Thoracic aorta (tissue), 2 donors: Measurements from ENCODE around the gene HDAC4. TPM values are rescaled to one million over a fixed set of nuclear protein-coding genes. Genes with fewer than 3 reads are reported as not detected.

Experiments
- ATAC-seq: fragments of 150-250 bp; one replicate; pipeline ENCODE4 v1.8.0; 2017; ENCODE audit warnings: low read depth; ENCODE audit not compliant: insufficient number of reproducible peaks, low FRiP score
- DNase-seq: peaks from one replicate; pipeline ENCODE4 v3.0.0-alpha.2; 2020; ENCODE audit warnings: low spot score
- H3K27ac ChIP-seq, 2 donors: fragments of 200-600 bp; sonication (generic); 1 replicate in 1 of 2; 2 replicates in 1 of 2; pipeline ENCODE4 v1.5.1; 2016; ENCODE audit warnings: mild to moderate bottlenecking in 2 of 2, moderate library complexity in 2 of 2
- H3K27me3 ChIP-seq: fragments of 200-600 bp; sonication (generic); replicated peaks from 2 replicates; pipeline ENCODE4 v1.6.0; 2016; ENCODE audit warnings: mild to moderate bottlenecking; ENCODE audit not compliant: insufficient read depth
- H3K36me3 ChIP-seq: fragments of 200-600 bp; sonication (generic); one replicate; pipeline ENCODE4 v1.5.1; 2016
- H3K4me1 ChIP-seq, 2 donors: fragments of 200-600 bp; sonication (generic); 1 replicate in 1 of 2; 2 replicates in 1 of 2; pipeline versions ENCODE4 v1.5.1 to v1.6.0; 2016; ENCODE audit warnings: low read depth in 2 of 2, mild to moderate bottlenecking in 1 of 2; ENCODE audit not compliant: control insufficient read depth in 1 of 2
- H3K4me3 ChIP-seq: fragments of 200-600 bp; sonication (generic); 2 replicates; pipeline ENCODE4 v1.5.1; 2016; ENCODE audit warnings: mild to moderate bottlenecking
- H3K9me3 ChIP-seq: fragments of 200-600 bp; sonication (generic); 2 replicates; pipeline ENCODE4 v1.5.1; 2016
- total RNA-seq, 2 donors: library from RNA; depleted of rRNA; stranded (reverse); fragments of >200 nt; gene quantifications; one replicate each; pipeline versions ENCODE4 v1.1.0 to v1.2.3, GENCODE V29; 2016
- TF ChIP-seq, protein P1 (sequence below): fragments of 200-600 bp; sonication (generic); IDR thresholded peaks from one replicate; pipeline ENCODE4 v1.5.1; 2019; ENCODE audit warnings: antibody characterized with exemption

HDAC4 gene
- total RNA-seq, 2 donors from 2014 or later = 79.2 to 163 TPM

DNA sequence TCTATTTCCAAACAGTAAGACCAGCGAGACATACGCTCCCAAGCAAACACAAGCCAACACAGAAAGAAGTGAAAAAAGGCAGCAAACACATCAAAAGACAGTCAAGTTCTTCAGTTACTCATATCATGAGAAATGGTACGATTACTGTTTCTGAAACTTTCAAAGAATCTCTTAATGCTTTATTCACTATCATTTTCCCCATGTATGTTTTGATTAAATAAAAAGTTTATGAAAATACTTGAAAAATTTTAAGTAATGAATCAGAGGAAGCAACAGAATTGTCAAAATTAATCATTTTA lies 114.9 kb downstream of the HDAC4 start:
- Histone ChIP-seq H3K4me1 (peaks cover 19 to 31% of the 10 kb centered on the region in 2 donors), H3K27ac (no peak overlapping the region), H3K9me3 (no peaks in the 10 kb centered on the region), H3K4me3 (no peak overlapping the region), H3K27me3 (no peaks in the 10 kb centered on the region), H3K36me3 (no peaks in the 10 kb centered on the region)
- ATAC-seq (no peak), DNase-seq (no peak)
- TF ChIP-seq, protein P1, sequence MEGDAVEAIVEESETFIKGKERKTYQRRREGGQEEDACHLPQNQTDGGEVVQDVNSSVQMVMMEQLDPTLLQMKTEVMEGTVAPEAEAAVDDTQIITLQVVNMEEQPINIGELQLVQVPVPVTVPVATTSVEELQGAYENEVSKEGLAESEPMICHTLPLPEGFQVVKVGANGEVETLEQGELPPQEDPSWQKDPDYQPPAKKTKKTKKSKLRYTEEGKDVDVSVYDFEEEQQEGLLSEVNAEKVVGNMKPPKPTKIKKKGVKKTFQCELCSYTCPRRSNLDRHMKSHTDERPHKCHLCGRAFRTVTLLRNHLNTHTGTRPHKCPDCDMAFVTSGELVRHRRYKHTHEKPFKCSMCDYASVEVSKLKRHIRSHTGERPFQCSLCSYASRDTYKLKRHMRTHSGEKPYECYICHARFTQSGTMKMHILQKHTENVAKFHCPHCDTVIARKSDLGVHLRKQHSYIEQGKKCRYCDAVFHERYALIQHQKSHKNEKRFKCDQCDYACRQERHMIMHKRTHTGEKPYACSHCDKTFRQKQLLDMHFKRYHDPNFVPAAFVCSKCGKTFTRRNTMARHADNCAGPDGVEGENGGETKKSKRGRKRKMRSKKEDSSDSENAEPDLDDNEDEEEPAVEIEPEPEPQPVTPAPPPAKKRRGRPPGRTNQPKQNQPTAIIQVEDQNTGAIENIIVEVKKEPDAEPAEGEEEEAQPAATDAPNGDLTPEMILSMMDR = no peak

DNA sequence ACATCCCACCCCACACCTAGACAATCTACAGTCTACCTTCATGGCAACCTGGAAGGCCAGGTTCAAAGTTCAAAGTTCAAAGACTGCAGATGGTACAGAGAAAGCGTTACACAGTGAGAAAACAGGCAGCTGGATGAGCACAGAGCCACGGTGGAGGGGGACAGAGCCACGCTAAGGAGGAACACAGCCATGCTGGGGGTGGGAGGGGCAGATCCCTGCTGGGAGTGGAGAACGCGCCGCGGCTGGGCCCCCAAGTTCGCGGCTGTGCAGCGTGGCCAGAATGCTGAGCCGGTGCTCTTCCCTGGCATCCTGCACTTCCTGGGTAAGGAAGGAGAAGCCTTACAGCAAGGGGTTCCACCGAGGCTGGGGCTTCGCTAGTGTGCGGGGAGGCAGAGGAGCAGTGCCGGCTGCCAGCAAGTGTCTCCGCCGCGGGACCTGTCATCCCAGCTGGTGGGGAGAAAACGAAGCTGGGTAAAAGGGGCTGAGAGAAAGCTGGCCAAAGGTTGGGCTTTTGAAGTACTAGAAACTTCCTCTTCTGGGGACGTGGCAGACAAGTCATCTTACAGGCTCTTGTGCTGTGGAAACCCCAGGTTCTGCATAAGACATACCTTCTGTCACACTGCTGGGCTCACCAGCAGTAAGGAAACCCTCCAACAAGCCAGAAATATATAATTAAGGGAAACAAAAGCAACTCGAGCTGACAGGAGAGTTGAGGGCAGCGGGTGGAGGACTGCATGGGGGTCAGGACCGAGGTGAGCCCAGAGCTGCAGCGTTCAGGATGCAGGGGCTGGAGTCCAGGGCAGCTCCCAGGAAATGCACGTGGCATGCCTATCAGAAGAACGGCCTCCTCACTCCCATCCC lies 115.5 kb downstream of the HDAC4 start:
- DNase-seq = no peak
- no peaks in the 10 kb centered on the region for H3K36me3 ChIP-seq
- TF ChIP-seq, protein P1 = no peak
- ATAC-seq = no peak
- no peak overlapping the region for H3K27ac ChIP-seq
- H3K9me3 ChIP-seq = no peaks in the 10 kb centered on the region
- no peaks in the 10 kb centered on the region for H3K27me3 ChIP-seq
- peaks cover 19 to 29% of the 10 kb centered on the region in 2 donors for H3K4me1 ChIP-seq
- peak overlapping the region; percentile 13 for H3K4me3 ChIP-seq

- H3K27ac ChIP-seq = no peak overlapping the region
- H3K27me3 ChIP-seq = no peaks in the 10 kb centered on the region
- DNase-seq (no peak), ATAC-seq (no peak)
- H3K9me3 ChIP-seq = no peaks in the 10 kb centered on the region
- TF ChIP-seq, protein P1 = no peak
- H3K4me1 ChIP-seq = peaks cover 20 to 37% of the 10 kb centered on the region in 2 donors
- H3K4me3 ChIP-seq = no peak overlapping the region
- no peaks in the 10 kb centered on the region for H3K36me3 ChIP-seq
These were observed 116.6 kb downstream of the HDAC4 start for GRCh38 chr2:239283961-239284795.

DNA sequence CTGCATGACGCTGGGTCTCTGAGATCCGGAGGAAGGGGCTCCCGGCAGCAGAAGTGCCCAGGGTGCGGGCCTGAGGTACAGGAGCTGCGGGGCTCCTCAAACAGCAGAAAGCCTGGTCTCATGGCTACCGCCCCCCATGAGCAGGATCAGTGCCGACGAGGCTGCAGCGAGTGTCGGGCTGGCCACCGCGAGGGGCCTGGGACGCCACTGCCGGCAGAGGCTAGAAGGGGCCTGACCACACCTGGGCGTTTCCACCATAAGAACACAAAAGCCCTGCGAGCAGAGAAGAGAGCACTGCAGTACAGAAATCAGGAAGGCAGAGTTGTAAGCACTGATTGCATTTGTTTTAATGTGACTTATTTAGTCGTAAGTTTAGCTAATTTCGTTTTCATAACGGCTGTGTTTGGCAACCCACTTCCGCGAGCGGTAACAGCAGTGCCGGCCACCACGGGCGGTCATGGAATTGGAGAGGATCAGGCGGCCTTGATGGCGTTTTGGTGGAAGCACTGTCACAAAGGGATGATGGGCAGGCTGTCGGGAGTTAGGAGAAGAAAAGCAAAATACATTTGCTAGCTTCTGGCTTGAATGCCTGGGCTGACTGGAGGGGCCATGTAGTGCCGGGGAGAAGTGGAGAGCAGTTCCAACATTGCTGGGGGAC lies 117.4 kb downstream of the HDAC4 start:
- H3K36me3 ChIP-seq = no peaks in the 10 kb centered on the region
- H3K27ac ChIP-seq = no peak overlapping the region
- H3K4me3 ChIP-seq = no peak overlapping the region
- ATAC-seq = no peak
- H3K27me3 ChIP-seq = no peaks in the 10 kb centered on the region
- H3K4me1 ChIP-seq = peaks cover 15 to 44% of the 10 kb centered on the region in 2 donors
- DNase-seq = no peak
- H3K9me3 ChIP-seq = no peaks in the 10 kb centered on the region
- TF ChIP-seq, protein P1 = no peak
